ENCODE measurements around the gene ABCC8.
"Not testable (repeated sequence)": the region's sequence is repeated elsewhere in the genome, so short reads cannot be mapped to it uniquely, and the experiment has no call there.

Gene ABCC8

DNA sequence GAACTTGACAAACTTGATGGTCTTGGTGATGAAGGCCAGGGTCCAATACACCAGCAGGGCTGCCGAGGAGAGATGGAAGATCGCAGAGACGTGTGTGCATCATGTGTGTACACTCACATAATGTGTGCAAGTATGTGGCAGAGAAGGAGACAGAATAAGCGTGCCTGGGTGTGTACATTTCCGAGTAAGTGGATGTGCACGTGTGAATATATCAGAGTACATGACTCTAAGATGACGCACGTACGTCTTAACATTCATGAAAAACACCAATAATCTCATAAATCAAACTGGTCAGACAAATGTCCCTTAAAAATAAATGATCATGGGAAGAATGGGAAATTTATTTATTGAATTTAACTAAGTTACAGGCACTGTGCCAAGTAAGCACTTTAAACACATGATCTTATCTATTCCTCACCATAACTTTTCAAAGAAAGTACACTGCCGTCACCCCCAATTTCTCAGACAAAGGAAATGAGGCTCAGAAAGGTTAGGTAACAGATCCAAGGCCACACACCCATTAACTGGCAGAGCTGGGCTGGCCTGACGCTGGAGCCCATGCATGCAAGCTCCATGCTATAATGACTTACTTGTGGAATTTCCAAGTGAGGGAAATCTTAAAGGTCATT is 13.0 kb downstream of the ABCC8 start:
- no peak for DNase-seq

DNA sequence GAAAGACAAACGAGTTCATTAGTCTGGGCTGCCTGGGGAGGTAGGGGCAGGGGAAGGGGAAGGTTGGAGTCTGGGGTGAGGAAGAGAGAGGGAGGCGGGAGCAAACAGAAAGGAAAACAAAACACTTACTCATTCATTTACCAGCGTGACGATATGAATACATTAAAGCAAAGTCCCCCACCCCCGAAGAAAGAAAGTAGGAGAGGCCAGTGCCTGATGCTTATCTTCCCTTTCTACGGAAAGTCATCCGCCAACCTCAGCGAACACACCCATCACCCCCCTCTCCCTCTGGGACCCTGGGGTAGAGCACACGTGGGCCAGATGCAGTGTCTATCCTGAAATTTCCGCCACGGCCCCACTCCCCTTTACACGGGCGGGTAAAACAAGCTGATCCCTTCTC is 13.7 kb downstream of the ABCC8 start:
- DNase-seq: no peak

GRCh38 chr11:17460406-17460805 is 16.2 kb downstream of the ABCC8 start:
- DNase-seq: no peak

GRCh38 chr11:17459236-17459896 is 17.3 kb downstream of the ABCC8 start:
- no peak for DNase-seq

DNA sequence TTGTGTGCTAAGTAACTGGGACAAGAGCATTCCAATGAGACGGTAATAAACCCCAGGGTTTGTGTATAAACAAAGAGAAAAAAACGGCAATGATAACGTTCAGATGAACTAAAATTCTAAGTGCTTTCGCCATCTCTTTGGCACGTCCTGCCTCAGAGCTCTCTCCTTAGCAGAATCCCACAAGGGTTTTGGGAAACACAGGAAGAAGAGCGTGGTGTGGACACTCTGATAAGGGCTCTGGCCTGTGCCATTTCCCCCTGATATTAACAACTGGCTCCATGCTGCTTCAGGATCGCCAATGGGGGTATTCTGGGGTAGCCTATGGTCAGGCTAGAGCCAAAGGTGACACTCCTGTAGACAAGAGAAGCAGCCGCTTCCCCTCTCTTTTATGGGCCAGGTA is 18.4 kb downstream of the ABCC8 start:
- DNase-seq: no peak

DNA sequence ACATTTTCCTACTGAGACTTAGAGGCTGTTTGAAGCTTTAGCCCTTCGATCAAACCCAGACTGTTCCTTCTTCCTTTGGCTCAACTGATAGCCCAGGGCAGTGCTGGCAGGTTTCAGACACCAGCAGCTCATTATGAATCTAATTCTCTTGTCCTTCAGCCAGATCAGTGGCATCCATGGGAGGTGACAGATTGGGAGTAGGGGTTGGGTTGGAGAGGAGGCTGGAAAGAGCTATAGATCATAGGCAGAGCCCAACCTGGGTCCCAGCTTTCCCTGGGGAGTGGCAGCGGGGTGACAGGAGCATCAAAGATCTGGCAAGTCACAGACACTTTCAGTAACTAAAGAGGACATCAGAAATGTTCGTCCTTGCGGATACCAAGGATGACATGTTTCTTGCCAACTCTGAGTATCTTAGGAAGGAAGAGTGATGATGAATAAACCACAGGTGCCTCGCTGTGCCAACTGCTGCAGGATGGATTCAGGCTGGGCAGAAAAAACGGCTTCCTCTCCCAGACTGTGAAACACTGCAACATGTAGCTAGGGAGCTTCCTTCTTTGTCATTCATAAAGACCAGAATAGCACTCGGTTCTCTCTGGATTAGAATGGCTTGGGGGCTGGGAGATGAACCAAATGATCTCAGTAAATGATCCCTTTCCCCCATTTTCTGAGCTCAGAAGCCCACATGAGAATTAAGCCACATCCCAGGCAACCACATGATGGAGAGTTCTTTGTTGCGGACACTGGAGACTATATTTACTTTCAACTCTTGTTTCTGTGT is 19.1 kb downstream of the ABCC8 start:
- no peak for DNase-seq

DNA sequence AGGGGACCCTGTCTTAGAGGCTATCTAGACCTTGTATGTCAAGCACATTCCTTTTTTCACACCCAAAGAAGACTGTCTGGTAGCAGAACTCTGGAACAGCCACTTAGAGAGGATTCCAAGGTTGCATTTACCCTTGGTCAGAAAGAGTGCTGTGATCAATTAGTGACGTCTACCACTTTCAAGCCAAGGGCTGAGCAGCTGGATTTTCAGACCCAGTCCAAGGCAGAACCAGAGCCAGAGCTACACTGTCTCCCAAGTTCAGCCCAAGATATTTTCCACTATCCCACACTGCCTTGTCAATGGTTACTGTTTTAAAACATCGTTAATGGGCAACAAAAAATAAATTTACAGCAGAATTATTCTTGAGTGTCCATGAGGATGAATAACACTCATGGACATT is 24.0 kb downstream of the ABCC8 start:
- no peak for DNase-seq

DNA sequence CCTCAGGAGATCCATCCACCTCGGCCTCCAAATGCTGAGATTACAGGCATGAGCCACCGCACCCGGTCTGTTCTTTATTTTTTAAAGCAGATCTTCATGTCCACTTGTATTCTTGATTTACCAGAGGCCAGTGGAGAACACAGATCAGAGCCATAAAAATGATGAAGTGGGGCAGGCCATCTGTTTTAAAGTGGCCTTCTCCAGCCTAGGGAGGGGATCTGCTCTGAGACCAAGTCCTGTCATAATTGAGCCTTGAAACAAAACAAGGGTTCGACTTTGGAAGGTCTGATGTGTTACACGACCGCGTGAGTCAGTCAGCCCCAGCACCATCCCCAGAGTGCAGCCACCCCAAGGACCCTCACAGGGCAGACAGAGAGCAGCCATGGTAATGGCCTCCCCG is 27.5 kb downstream of the ABCC8 start:
- DNase-seq: no peak

- DNase-seq: no peak
These were observed 30.2 kb downstream of the ABCC8 start for GRCh38 chr11:17446482-17446881.

GRCh38 chr11:17445240-17445795 is 31.3 kb downstream of the ABCC8 start:
- DNase-seq: no peak

DNA sequence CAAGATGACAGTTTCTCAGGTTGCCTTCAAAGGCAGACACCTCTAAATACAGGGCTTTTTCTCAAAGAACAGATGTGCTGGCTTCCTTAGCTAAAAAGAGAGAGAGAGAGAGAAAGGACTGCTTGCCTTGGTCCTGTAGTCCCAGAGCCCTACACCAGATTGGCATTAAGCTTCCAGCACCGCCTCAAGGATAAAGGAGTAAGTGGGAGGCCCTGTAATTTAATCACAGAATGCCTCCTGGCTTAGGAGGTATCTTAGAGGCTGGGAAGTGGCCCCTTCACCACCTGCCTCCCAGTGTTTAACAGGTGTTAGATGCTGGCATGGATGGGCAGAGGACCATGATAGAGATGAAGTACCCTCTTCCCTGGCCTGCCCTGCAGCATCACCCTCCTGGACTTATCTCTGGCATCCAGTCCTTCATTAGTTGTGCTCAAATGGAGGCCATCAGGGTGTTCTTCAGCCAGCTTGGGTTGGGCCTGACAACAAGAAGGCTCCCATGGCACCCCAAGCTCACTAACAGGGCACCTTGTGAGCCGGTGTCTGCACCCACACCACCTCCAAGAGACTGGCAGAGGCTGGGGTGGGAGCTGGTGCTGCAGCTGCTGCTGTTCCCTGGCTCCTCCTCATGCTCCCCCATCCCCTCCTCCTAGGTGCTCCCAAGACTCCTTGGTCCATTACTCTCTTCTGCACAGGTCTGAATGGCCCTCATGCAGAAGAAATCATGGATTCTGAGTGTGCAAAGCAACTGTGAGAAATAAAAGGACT is 32.5 kb downstream of the ABCC8 start:
- DNase-seq: no peak

DNA sequence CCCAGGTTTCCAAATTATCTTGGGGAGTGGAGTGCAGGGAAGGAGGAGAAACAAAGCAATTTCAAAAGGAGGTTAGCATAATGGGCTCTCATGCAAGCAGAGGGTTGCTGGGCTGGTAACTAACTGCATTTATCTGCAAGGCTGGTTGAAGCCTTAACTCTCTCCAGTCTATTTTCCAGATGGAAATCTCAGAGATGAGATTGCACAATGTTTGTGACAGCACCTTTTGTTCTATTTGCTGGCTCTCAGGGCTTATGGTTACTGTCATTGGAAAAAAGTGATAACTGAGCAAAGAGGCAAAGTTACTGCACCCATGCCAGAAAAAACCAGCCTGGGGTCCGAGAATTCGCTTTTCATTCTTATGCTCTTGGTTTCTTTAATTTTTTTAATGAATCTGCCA is 33.2 kb downstream of the ABCC8 start:
- DNase-seq: no peak

DNA sequence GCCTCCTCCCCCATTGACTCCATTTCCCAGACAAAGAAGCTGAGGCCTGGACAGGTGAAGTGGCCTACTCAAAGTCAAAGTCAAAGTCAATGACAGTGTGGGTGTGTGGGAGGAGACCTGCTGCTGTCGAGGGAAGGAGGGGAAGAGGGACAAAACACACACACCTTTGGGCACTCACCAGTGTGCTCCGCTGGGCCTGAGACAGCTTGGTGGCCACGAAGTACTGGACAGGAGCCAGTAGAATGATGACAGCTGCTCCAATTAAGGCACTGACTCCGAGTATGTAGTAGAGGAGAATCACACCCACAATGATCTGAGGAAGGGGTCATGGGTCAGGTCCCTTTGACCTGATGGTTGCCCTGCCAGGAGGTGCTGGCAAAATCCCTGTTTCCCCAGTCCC is 33.6 kb downstream of the ABCC8 start:
- no peak for DNase-seq

GRCh38 chr11:17439316-17439782 is 37.3 kb downstream of the ABCC8 start:
- DNase-seq: no peak

DNA sequence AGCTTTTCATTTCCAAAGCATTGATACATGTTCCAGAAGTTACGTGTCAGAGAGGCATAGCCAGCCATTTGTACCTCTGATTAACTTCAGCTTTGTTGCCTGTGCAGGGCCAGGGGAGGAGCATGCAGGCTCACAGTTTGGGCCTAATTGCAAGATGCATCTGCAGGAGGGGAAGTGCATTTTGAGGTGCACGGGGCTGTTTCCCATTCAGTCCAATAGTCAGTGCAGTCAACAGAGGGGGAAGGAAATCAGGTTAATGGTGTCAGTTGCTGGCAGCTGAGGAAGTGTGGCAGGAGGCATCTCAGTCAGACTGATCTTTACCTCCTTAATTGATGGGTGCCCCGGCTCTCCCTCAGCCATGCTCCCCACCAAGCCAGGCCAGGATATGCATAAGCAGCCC is 39.3 kb downstream of the ABCC8 start:
- no peak for DNase-seq

- DNase-seq: no peak
These were observed 42.5 kb downstream of the ABCC8 start for GRCh38 chr11:17434108-17434507.

- DNase-seq: no peak
These were observed 44.6 kb downstream of the ABCC8 start for GRCh38 chr11:17432002-17432401.

DNA sequence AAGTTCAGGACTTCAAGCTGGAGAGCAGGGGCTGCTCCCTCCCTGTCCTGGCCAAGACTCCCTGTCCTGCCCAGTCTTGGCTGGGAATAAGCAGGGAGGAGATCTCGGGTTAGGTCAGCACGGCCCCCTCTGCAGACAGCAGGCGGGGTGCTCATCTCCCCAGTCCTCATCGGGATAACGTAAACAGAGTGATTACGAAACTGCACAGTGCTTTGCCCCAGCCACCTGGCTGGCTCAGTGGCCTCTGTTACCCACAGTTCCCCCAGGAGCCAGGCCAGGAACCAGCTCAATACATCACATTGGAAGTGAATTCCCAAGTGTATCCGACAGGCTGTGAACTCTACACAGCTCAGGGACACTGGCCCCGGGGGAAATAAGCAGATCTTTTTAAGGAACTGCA is 45.5 kb downstream of the ABCC8 start:
- DNase-seq: no peak

GRCh38 chr11:17430616-17431015 is 46.0 kb downstream of the ABCC8 start:
- no peak for DNase-seq

- no peak for DNase-seq
These were observed 47.7 kb downstream of the ABCC8 start for GRCh38 chr11:17428925-17429324.

- DNase-seq: no peak
These were observed 48.4 kb downstream of the ABCC8 start for GRCh38 chr11:17428261-17428660.

DNA sequence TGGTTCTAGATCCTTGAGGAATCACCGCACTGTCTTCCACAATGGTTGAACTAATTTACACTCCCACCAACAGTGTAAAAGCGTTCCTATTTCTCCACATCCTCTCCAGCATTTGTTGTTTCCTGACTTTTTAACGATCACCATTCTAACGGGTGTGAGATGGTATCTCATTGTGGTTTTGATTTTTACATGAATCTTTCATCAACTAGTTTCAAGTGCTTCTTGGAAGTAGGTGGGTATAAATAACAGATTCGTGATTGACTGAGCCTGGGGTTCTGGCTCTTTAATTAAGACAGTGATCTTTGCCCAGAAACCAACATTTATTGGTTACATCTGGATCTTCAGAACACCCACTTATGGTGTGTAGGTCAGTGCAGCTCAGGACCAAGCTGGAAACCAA is 50.4 kb downstream of the ABCC8 start:
- not testable (repeated sequence) for DNase-seq

All from activated effector memory CD4-positive, alpha-beta T cell treated with anti-CD3 and anti-CD28 coated beads, Interleukin-2, amount 50 U/mL, for 16 hours (primary cell).